Stimulated activated naive B cell treated with anti-CD40 and anti-IgM and Interleukin-4, amounts not matched to agents 10 μg/mL and 1 μg/mL and 100 μg/mL, for 72 hours (primary cell): ENCODE measurements around the gene RBSN.

Experiments
- ATAC-seq, 2 donors: fragments of 150-1000 bp; cut with Tn5 transposase; replicated peaks; 2 replicates each; pipeline ENCODE4 v1.10.0; 2021; ENCODE audit warnings: moderate library complexity in 1 of 2
- DNase-seq: peaks from one replicate; pipeline ENCODE4 v3.0.0; 2021
- H3K27ac Mint-ChIP-seq: one replicate; pipeline ENCODE4 v1.8.0; 2022; ENCODE audit warnings: mild to moderate bottlenecking, mixed read lengths
- H3K27me3 Mint-ChIP-seq, 2 donors: one replicate each; pipeline ENCODE4 v1.8.0; 2022; ENCODE audit warnings: mixed read lengths in 2 of 2
- H3K36me3 Mint-ChIP-seq, 2 donors: one replicate each; pipeline ENCODE4 v1.8.0; 2022; ENCODE audit warnings: mixed read lengths in 2 of 2, mild to moderate bottlenecking in 1 of 2
- H3K4me1 Mint-ChIP-seq, 2 donors: one replicate each; pipeline ENCODE4 v1.8.0; 2022; ENCODE audit warnings: mixed read lengths in 2 of 2, mild to moderate bottlenecking in 1 of 2
- H3K4me3 Mint-ChIP-seq, 2 donors: one replicate each; pipeline ENCODE4 v1.8.0; 2022; ENCODE audit warnings: mild to moderate bottlenecking in 2 of 2, mixed read lengths in 2 of 2, moderate library complexity in 1 of 2
- H3K9me3 Mint-ChIP-seq, 2 donors: one replicate each; pipeline ENCODE4 v1.8.0; 2022; ENCODE audit warnings: mixed read lengths in 2 of 2, mild to moderate bottlenecking in 1 of 2

Gene RBSN

GRCh38 chr3:15060029-15060428, 38.9 kb downstream of the RBSN start:
- peaks cover 20 to 45% of the 10 kb centered on the region in 2 donors for H3K4me1 Mint-ChIP-seq
- H3K27ac Mint-ChIP-seq: no peak overlapping the region
- H3K4me3 Mint-ChIP-seq: no peak overlapping the region
- no peaks in the 10 kb centered on the region for H3K27me3 Mint-ChIP-seq
- peaks cover 54 to 64% of the 10 kb centered on the region in 2 donors for H3K36me3 Mint-ChIP-seq
- no peak for DNase-seq
- peaks cover 2 to 4% of the 10 kb centered on the region in 2 donors for H3K9me3 Mint-ChIP-seq
- no peak for ATAC-seq

GRCh38 chr3:15056676-15057404, 42.1 kb downstream of the RBSN start:
- no peak for DNase-seq
- no peaks in the 10 kb centered on the region for H3K27me3 Mint-ChIP-seq
- no peak overlapping the region for H3K4me3 Mint-ChIP-seq
- H3K36me3 Mint-ChIP-seq: peaks cover 60 to 83% of the 10 kb centered on the region in 2 donors
- no peak overlapping the region for H3K27ac Mint-ChIP-seq
- ATAC-seq: no peak
- peaks cover 3 to 7% of the 10 kb centered on the region in 2 donors for H3K9me3 Mint-ChIP-seq
- peaks cover 28 to 59% of the 10 kb centered on the region in 2 donors for H3K4me1 Mint-ChIP-seq

- Mint-ChIP-seq H3K36me3 (peaks cover 66 to 86% of the 10 kb centered on the region in 2 donors), H3K9me3 (peaks cover 3 to 7% of the 10 kb centered on the region in 2 donors), H3K27me3 (no peaks in the 10 kb centered on the region), H3K4me3 (peak overlapping the region; percentile 47 to 55), H3K27ac (peak overlapping the region; percentile 94), H3K4me1 (peaks cover 43 to 70% of the 10 kb centered on the region in 2 donors)
- DNase-seq (peak; percentile 51), ATAC-seq (peak; percentile 66 to 68)
Observed at GRCh38 chr3:15055019-15055557, 43.9 kb downstream of the RBSN start.

DNA sequence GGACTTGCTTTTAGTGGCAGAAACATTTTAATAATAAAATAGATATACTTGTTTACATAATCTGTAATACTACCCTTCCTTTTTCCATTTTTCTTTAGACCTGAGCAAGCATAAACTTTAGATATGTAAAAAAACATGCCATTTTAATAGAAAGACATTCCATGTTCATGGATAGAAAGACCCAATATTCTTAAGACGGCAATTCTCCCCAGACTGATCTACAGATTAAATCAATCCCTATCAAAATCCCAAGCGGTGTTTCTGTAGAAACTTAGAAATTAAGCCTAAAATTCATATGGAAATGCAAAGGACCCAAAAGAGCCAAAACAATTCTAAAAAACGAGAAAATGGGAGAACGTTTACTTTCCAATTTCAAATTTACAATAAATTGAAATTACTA, 45.4 kb downstream of the RBSN start:
- peak overlapping the region; percentile 37 for H3K27ac Mint-ChIP-seq
- H3K36me3 Mint-ChIP-seq: peaks cover 56 to 72% of the 10 kb centered on the region in 2 donors
- DNase-seq: no peak
- H3K9me3 Mint-ChIP-seq: peaks cover 3 to 7% of the 10 kb centered on the region in 2 donors
- H3K4me1 Mint-ChIP-seq: peaks cover 44 to 77% of the 10 kb centered on the region in 2 donors
- no peaks in the 10 kb centered on the region for H3K27me3 Mint-ChIP-seq
- no peak overlapping the region for H3K4me3 Mint-ChIP-seq
- ATAC-seq: no peak

DNA sequence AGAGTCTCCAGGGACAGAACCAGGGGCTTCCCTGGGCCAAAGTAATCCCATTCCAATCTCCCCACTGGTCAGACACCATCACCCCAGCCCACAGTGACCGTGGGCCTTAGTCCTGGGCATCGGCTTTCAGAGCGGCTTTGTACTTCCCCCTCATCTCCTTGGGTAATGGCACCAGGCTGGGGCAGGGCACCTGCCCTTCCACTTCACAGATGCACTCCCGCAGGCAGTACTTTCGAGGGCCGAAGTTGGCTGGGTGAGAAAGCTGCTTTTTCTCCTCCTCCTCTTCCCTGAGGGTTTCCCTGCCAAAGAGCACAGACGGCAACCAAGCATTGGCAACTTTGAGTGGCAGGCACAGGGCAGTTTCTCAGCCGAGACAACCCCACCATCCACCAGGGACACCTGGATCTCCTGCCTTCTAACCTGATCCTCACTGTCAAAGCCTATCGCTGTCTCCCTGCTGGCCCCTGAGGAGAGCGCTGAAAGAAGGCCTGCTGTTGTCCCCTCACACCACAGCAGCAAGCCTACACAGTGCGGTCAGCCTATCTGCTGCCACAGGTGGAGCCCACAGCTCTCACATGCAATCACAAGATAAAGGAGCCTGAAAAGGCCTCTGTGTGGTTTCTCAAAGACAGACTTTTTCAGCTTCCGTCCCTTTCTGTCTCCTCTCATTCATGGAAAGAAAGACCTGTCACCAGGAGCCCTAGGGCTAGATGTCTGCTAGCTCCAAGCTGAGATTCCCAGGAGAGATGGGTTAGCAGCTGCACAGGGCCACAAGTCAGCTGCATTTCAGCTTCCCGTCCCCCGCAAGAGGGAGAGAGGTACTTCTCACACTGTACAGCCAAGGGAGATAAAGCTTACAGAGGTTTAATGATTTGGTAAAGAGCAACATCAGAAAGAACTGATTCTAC, 46.4 kb downstream of the RBSN start:
- H3K27me3 Mint-ChIP-seq: no peaks in the 10 kb centered on the region
- DNase-seq: no peak
- peak overlapping the region; percentile 92 for H3K27ac Mint-ChIP-seq
- peaks cover 44 to 77% of the 10 kb centered on the region in 2 donors for H3K4me1 Mint-ChIP-seq
- no peak overlapping the region for H3K4me3 Mint-ChIP-seq
- H3K36me3 Mint-ChIP-seq: peaks cover 52 to 64% of the 10 kb centered on the region in 2 donors
- H3K9me3 Mint-ChIP-seq: peaks cover 3 to 7% of the 10 kb centered on the region in 2 donors
- ATAC-seq: no peak

- Mint-ChIP-seq H3K9me3 (peaks cover 3 to 7% of the 10 kb centered on the region in 2 donors), H3K4me1 (peaks cover 41 to 70% of the 10 kb centered on the region in 2 donors), H3K27me3 (no peaks in the 10 kb centered on the region), H3K4me3 (peak overlapping the region in 1 of 2 donors; percentile 6), H3K36me3 (peaks cover 47 to 61% of the 10 kb centered on the region in 2 donors), H3K27ac (peak overlapping the region; percentile 92)
- DNase-seq: no peak
- peak; percentile 33 to 36 for ATAC-seq
Observed at GRCh38 chr3:15051531-15051930, 47.4 kb downstream of the RBSN start.

- DNase-seq: peak; percentile 68
- Mint-ChIP-seq H3K27me3 (no peaks in the 10 kb centered on the region), H3K4me3 (peak overlapping the region; percentile 51 to 74), H3K4me1 (peaks cover 41 to 61% of the 10 kb centered on the region in 2 donors), H3K36me3 (peaks cover 46 to 62% of the 10 kb centered on the region in 2 donors), H3K27ac (peak overlapping the region; percentile 94), H3K9me3 (peaks cover 3 to 7% of the 10 kb centered on the region in 2 donors)
- ATAC-seq: peak; percentile 93 to 95
Observed at GRCh38 chr3:15050405-15051092, 48.4 kb downstream of the RBSN start.

- H3K9me3 Mint-ChIP-seq: no peaks in the 10 kb centered on the region
- DNase-seq: no peak
- H3K4me3 Mint-ChIP-seq: no peak overlapping the region
- H3K27me3 Mint-ChIP-seq: no peaks in the 10 kb centered on the region
- H3K27ac Mint-ChIP-seq: no peak overlapping the region
- H3K4me1 Mint-ChIP-seq: peaks cover 34 to 58% of the 10 kb centered on the region in 2 donors
- no peak for ATAC-seq
- peaks cover 45 to 55% of the 10 kb centered on the region in 2 donors for H3K36me3 Mint-ChIP-seq
Observed at GRCh38 chr3:15049584-15049983, 49.4 kb downstream of the RBSN start.

GRCh38 chr3:15045667-15046066, 53.3 kb downstream of the RBSN start:
- no peak for ATAC-seq

DNA sequence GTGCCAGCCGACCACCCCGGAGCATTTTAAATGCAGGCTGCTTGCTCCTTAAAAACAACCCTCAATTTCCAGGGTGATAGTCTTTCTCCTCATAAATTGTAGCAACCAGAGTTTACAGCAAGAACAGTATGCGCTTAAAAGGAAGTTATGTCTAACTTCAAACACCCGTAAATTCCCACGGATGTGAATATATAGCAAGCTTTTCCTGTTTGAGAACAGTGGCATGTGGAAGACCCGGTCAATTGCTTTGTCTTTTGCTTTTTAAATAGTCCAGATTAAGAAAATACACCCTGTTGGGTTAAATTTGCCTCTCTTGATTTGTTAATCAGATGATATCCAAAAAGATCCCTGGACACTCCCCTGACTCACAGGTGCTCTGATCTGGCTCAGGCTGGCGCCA, 54.6 kb downstream of the RBSN start:
- Mint-ChIP-seq H3K4me3 (no peak overlapping the region), H3K4me1 (peaks cover 6 to 10% of the 10 kb centered on the region in 2 donors), H3K36me3 (peaks cover 36 to 49% of the 10 kb centered on the region in 2 donors), H3K27ac (peak overlapping the region; percentile 77), H3K9me3 (no peaks in the 10 kb centered on the region), H3K27me3 (no peaks in the 10 kb centered on the region)
- DNase-seq (no peak), ATAC-seq (no peak)

More at GRCh38 chr3:15045667-15046066, 53.3 kb downstream of the RBSN start:
- peak overlapping the region; percentile 59 for H3K27ac Mint-ChIP-seq
- H3K4me3 Mint-ChIP-seq: no peak overlapping the region
- no peaks in the 10 kb centered on the region for H3K9me3 Mint-ChIP-seq
- peaks cover 36 to 51% of the 10 kb centered on the region in 2 donors for H3K36me3 Mint-ChIP-seq
- peaks cover 12 to 23% of the 10 kb centered on the region in 2 donors for H3K4me1 Mint-ChIP-seq
- no peak for DNase-seq
- no peaks in the 10 kb centered on the region for H3K27me3 Mint-ChIP-seq

- Mint-ChIP-seq H3K9me3 (no peaks in the 10 kb centered on the region), H3K4me1 (peaks cover 6 to 10% of the 10 kb centered on the region in 2 donors), H3K36me3 (peaks cover 38 to 52% of the 10 kb centered on the region in 2 donors), H3K27me3 (no peaks in the 10 kb centered on the region), H3K27ac (no peak overlapping the region), H3K4me3 (no peak overlapping the region)
- no peak for DNase-seq
- no peak for ATAC-seq
Observed at GRCh38 chr3:15043408-15044171, 55.4 kb downstream of the RBSN start.

DNA sequence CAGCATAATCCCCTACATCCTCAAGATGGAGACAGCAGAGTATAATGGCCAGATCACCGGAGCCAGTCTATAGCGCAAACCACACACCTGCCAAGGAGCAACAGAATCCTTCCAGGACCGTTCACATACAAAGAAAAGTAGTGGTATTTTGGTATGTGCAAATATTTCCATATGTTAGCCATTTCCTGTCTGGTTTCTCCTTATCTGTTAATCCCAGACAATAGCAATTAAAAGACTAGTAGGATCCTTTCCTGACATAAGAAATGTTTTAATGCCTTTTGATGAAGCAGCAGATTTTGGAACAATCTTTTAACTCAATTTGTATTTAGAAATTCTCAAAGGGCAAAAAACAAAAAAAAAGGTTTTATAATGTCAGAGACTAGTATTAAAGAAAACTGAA, 56.0 kb downstream of the RBSN start:
- no peaks in the 10 kb centered on the region for H3K27me3 Mint-ChIP-seq
- peaks cover 6 to 10% of the 10 kb centered on the region in 2 donors for H3K4me1 Mint-ChIP-seq

DNA sequence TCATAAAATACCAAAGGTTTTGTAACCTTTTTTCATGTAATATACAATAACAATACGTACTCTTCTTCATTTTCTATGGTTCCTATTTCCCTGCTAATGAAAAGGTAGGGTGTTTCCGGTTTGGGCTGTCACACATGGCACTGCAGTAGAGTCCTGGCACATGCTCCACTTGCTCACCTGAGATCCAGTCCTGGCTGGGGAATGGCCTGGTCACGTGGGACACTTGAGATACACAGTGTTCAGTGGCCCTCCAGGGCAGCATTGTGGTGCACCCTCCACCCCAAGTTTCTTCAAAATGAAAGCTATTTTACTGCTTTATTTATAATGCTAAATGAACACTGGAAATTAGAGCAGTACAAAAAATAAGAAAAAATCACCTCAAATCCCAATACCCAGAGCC, 57.0 kb downstream of the RBSN start:
- ATAC-seq: no peak
- Mint-ChIP-seq H3K27ac (peak overlapping the region; percentile 37), H3K4me1 (peaks cover 6 to 10% of the 10 kb centered on the region in 2 donors), H3K4me3 (no peak overlapping the region), H3K27me3 (no peaks in the 10 kb centered on the region), H3K36me3 (peaks cover 38 to 55% of the 10 kb centered on the region in 2 donors), H3K9me3 (no peaks in the 10 kb centered on the region)
- DNase-seq: no peak

More for the DNA sequence above, 56.0 kb downstream of the RBSN start:
- Mint-ChIP-seq H3K9me3 (no peaks in the 10 kb centered on the region), H3K36me3 (peaks cover 38 to 55% of the 10 kb centered on the region in 2 donors), H3K4me3 (no peak overlapping the region), H3K27ac (no peak overlapping the region)
- DNase-seq (no peak), ATAC-seq (no peak)
